Cardiac fibroblast (primary cell): ENCODE results near the gene DOCK3.
"Not testable (repeated sequence)": the region's sequence is repeated elsewhere in the genome, so short reads cannot be mapped to it uniquely, and the experiment has no call there.

Source experiments
- DNase-seq, 2 donors: peaks; one replicate each; pipeline versions ENCODE4 v3.0.0 to v3.0.0-alpha.2; 2010; ENCODE audit warnings: low read depth in 2 of 2
- H3K4me3 ChIP-seq, 2 donors: replicated peaks in 1 of 2; 1 replicate in 1 of 2; 2 replicates in 1 of 2; pipeline ENCODE4 v1.5.1; 2011; ENCODE audit warnings: low read depth in 2 of 2, low read length in 2 of 2, mild to moderate bottlenecking in 2 of 2, moderate library complexity in 1 of 2
- CTCF ChIP-seq: IDR thresholded peaks from one replicate; pipeline ENCODE4 v1.5.1; 2011; ENCODE audit warnings: low read depth, mild to moderate bottlenecking, low read length, inconsistent platforms

The DOCK3 gene

GRCh38 chr3:50840983-50841489 lies 166.3 kb downstream of the DOCK3 start:
- TF ChIP-seq CTCF: no peak
- H3K4me3 ChIP-seq: no peak overlapping the region
- DNase-seq: no peak

GRCh38 chr3:50848308-50848707 lies 173.6 kb downstream of the DOCK3 start:
- H3K4me3 ChIP-seq: no peak overlapping the region
- TF ChIP-seq CTCF: no peak
- no peak for DNase-seq

GRCh38 chr3:50850639-50851511 lies 176.1 kb downstream of the DOCK3 start:
- H3K4me3 ChIP-seq: no peak overlapping the region
- no peak for TF ChIP-seq CTCF
- DNase-seq: no peak

GRCh38 chr3:50853936-50854335 lies 179.2 kb downstream of the DOCK3 start:
- no peak for TF ChIP-seq CTCF
- no peak for DNase-seq
- H3K4me3 ChIP-seq: no peak overlapping the region

- no peak for DNase-seq
- TF ChIP-seq CTCF: no peak
- H3K4me3 ChIP-seq: no peak overlapping the region
Observed at GRCh38 chr3:50862221-50862620, 187.5 kb downstream of the DOCK3 start.

- H3K4me3 ChIP-seq: no peak overlapping the region
- DNase-seq: no peak
- TF ChIP-seq CTCF: no peak
Observed at GRCh38 chr3:50873376-50874157, 198.8 kb downstream of the DOCK3 start.

- DNase-seq, H3K4me3 ChIP-seq: not testable (repeated sequence)
Observed at GRCh38 chr3:50874876-50875275, 200.1 kb downstream of the DOCK3 start.
